Calu3 (cell line): ENCODE measurements around the gene SNAP25. TPM values are rescaled to one million over a fixed set of nuclear protein-coding genes. Genes with fewer than 3 reads are reported as not detected.

Source experiments
- BruUV-seq: library from RNA; stranded (reverse); fragments of 400-500 nt; replicated peaks from 2 replicates; lab custom pipeline; 2021; lab: Mats Ljungman, UMichigan
- CTCF ChIA-PET: fragments of 300-600 bp; sonication (Branson Sonifier 250); formaldehyde crosslinking; loops from one replicate; lab custom pipeline; 2022; ENCODE audit warnings: antibody characterized with exemption; lab: Charles Lee
- DNase-seq: peaks from one replicate; pipeline ENCODE4 v3.0.0; 2022
- H3K27ac Mint-ChIP-seq: one replicate; pipeline ENCODE4 v1.8.0; 2022; ENCODE audit warnings: mixed read lengths; ENCODE audit not compliant: unreplicated experiment
- H3K27me3 Mint-ChIP-seq: one replicate; pipeline ENCODE4 v1.8.0; 2022; ENCODE audit warnings: mixed read lengths; ENCODE audit not compliant: unreplicated experiment
- H3K36me3 Mint-ChIP-seq: one replicate; pipeline ENCODE4 v1.8.0; 2022; ENCODE audit warnings: mild to moderate bottlenecking, moderate library complexity, mixed read lengths; ENCODE audit not compliant: insufficient read depth, unreplicated experiment
- H3K4me1 Mint-ChIP-seq: one replicate; pipeline ENCODE4 v1.8.0; 2022; ENCODE audit warnings: mild to moderate bottlenecking, low read depth, mixed read lengths; ENCODE audit not compliant: unreplicated experiment
- H3K4me3 Mint-ChIP-seq: one replicate; pipeline ENCODE4 v1.8.0; 2022; ENCODE audit warnings: mild to moderate bottlenecking, low read depth, moderate library complexity, mixed read lengths; ENCODE audit not compliant: unreplicated experiment
- H3K9me3 Mint-ChIP-seq: one replicate; pipeline ENCODE4 v1.8.0; 2022; ENCODE audit warnings: low read depth, mixed read lengths; ENCODE audit not compliant: unreplicated experiment
- intact Hi-C: fragments of 100-400 bp; cut with micrococcal nuclease; formaldehyde crosslinking; loops from one replicate; pipeline ENCODE4 v1.10.0; 2022; ENCODE audit not compliant: unreplicated experiment
- total RNA-seq: library from RNA; stranded (reverse); gene quantifications from 2 replicates; pipeline ENCODE4 v1.2.3, GENCODE V29; 2022
- TF ChIP-seq, protein P1 (sequence below): fragments of 200-600 bp; IDR thresholded peaks from one replicate; pipeline ENCODE4 v1.8.0; 2022; ENCODE audit warnings: antibody characterized with exemption; ENCODE audit not compliant: unreplicated experiment

SNAP25 gene
- total RNA-seq, 1 experiment from 2014 or later = 0.73 TPM

GRCh38 chr20:10263385-10264165 lies 44.9 kb downstream of the SNAP25 start:
- Mint-ChIP-seq H3K4me1 (no peaks in the 10 kb centered on the region), H3K27ac (no peak overlapping the region), H3K36me3 (no peaks in the 10 kb centered on the region), H3K27me3 (no peaks in the 10 kb centered on the region), H3K9me3 (no peaks in the 10 kb centered on the region), H3K4me3 (no peak overlapping the region)
- TF ChIP-seq, protein P1, sequence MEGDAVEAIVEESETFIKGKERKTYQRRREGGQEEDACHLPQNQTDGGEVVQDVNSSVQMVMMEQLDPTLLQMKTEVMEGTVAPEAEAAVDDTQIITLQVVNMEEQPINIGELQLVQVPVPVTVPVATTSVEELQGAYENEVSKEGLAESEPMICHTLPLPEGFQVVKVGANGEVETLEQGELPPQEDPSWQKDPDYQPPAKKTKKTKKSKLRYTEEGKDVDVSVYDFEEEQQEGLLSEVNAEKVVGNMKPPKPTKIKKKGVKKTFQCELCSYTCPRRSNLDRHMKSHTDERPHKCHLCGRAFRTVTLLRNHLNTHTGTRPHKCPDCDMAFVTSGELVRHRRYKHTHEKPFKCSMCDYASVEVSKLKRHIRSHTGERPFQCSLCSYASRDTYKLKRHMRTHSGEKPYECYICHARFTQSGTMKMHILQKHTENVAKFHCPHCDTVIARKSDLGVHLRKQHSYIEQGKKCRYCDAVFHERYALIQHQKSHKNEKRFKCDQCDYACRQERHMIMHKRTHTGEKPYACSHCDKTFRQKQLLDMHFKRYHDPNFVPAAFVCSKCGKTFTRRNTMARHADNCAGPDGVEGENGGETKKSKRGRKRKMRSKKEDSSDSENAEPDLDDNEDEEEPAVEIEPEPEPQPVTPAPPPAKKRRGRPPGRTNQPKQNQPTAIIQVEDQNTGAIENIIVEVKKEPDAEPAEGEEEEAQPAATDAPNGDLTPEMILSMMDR = no peak
- CTCF ChIA-PET = no interaction called here
- intact Hi-C loops = no loop called here
- BruUV-seq = no TSS peak
- DNase-seq = no peak

GRCh38 chr20:10264166-10264558 lies 45.5 kb downstream of the SNAP25 start:
- H3K9me3 Mint-ChIP-seq = no peaks in the 10 kb centered on the region
- CTCF ChIA-PET = no interaction called here
- H3K27ac Mint-ChIP-seq = no peak overlapping the region
- H3K4me3 Mint-ChIP-seq = no peak overlapping the region
- intact Hi-C loops = no loop called here
- no peaks in the 10 kb centered on the region for H3K27me3 Mint-ChIP-seq
- DNase-seq = no peak
- no TSS peak for BruUV-seq
- H3K4me1 Mint-ChIP-seq = no peaks in the 10 kb centered on the region
- TF ChIP-seq, protein P1 = no peak
- H3K36me3 Mint-ChIP-seq = no peaks in the 10 kb centered on the region

GRCh38 chr20:10268636-10269035 lies 50.0 kb downstream of the SNAP25 start:
- DNase-seq = no peak
- H3K27ac Mint-ChIP-seq = no peak overlapping the region
- intact Hi-C loops = no loop called here
- TF ChIP-seq, protein P1 = no peak
- H3K4me3 Mint-ChIP-seq = no peak overlapping the region
- H3K9me3 Mint-ChIP-seq = no peaks in the 10 kb centered on the region
- CTCF ChIA-PET = no interaction called here
- no peaks in the 10 kb centered on the region for H3K27me3 Mint-ChIP-seq
- no TSS peak for BruUV-seq
- H3K36me3 Mint-ChIP-seq = no peaks in the 10 kb centered on the region
- no peaks in the 10 kb centered on the region for H3K4me1 Mint-ChIP-seq

DNA sequence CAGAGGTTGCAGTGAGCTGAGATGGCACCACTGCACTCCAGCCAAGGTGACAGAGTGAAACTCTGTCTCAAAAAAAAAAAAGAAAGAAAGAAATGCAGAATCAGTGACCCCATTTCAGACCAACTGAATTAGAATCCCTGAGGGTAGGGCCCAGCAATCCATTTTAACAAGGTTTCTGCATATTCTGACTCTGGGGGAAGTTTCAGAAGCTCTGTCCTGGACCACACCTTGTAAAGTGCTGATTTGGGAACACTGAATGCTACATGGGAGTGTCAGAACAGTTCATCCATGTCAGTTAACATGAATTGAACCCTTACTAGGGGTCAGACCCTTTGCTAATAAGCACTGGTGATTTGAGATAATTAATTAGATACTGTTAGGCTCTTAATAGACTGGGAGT lies 52.0 kb downstream of the SNAP25 start:
- Mint-ChIP-seq H3K4me3 (no peak overlapping the region), H3K27ac (no peak overlapping the region), H3K9me3 (no peaks in the 10 kb centered on the region), H3K27me3 (no peaks in the 10 kb centered on the region), H3K36me3 (no peaks in the 10 kb centered on the region), H3K4me1 (no peaks in the 10 kb centered on the region)
- no peak for DNase-seq
- TF ChIP-seq, protein P1 = no peak
- BruUV-seq = no TSS peak
- CTCF ChIA-PET = no interaction called here
- intact Hi-C loops = no loop called here
